GM23338 (cell line): ENCODE results near the gene DCAF6. TPM values are rescaled to one million over a fixed set of nuclear protein-coding genes. Genes with fewer than 3 reads are reported as not detected.

Source experiments
- ATAC-seq: fragments of 200-7000 bp; cut with Tn5 transposase; 3 replicates; pipeline ENCODE4 v1.9.1; 2020
- DNase-seq: peaks from one replicate; pipeline ENCODE4 v3.0.0-alpha.2; 2015; ENCODE audit warnings: low spot score
- H2AFZ ChIP-seq: fragments of 200-600 bp; sonication (generic); 2 replicates; pipeline ENCODE4 v1.8.0; 2016; ENCODE audit warnings: antibody characterized with exemption, mild to moderate bottlenecking, moderate library complexity
- H3F3A ChIP-seq: fragments of 200-600 bp; sonication (generic); replicated peaks from 2 replicates; pipeline ENCODE4 v1.8.0; 2017; ENCODE audit warnings: antibody characterized with exemption, mixed run types, low read depth
- H3K27ac ChIP-seq: fragments of 200-600 bp; sonication (generic); 2 replicates; pipeline ENCODE4 v1.6.1; 2016; ENCODE audit warnings: low read depth
- H3K27me3 ChIP-seq: fragments of 200-600 bp; sonication (generic); 2 replicates; pipeline ENCODE4 v1.8.0; 2016; ENCODE audit warnings: mild to moderate bottlenecking, mixed run types, moderate library complexity; ENCODE audit not compliant: insufficient read depth
- H3K36me3 ChIP-seq: fragments of 200-600 bp; sonication (generic); 2 replicates; pipeline ENCODE4 v1.8.0; 2016; ENCODE audit warnings: mild to moderate bottlenecking; ENCODE audit not compliant: insufficient read depth
- H3K4me1 ChIP-seq: fragments of 200-600 bp; sonication (generic); 2 replicates; pipeline ENCODE4 v1.8.0; 2016; ENCODE audit warnings: mild to moderate bottlenecking, moderate library complexity; ENCODE audit not compliant: insufficient read depth
- H3K4me2 ChIP-seq: fragments of 200-600 bp; sonication (generic); 2 replicates; pipeline ENCODE4 v1.7.1; 2017; ENCODE audit warnings: mixed run types
- H3K4me3 ChIP-seq: fragments of 200-600 bp; sonication (generic); 2 replicates; pipeline ENCODE4 v1.6.1; 2016; ENCODE audit warnings: mixed run types
- H3K79me2 ChIP-seq: fragments of 200-600 bp; sonication (generic); replicated peaks from 2 replicates; pipeline ENCODE4 v1.8.0; 2017; ENCODE audit warnings: mild to moderate bottlenecking; ENCODE audit not compliant: insufficient read depth
- H3K9me2 ChIP-seq: fragments of 200-600 bp; sonication (generic); 2 replicates; pipeline ENCODE4 v1.8.0; 2017; ENCODE audit not compliant: insufficient read depth
- H4K20me1 ChIP-seq: fragments of 200-600 bp; sonication (generic); replicated peaks from 2 replicates; pipeline ENCODE4 v1.8.0; 2017; ENCODE audit warnings: mild to moderate bottlenecking; ENCODE audit not compliant: insufficient read depth
- H3K27ac Mint-ChIP-seq: 2 replicates; pipeline ENCODE4 v1.8.0; 2020; ENCODE audit warnings: inconsistent platforms, mild to moderate bottlenecking, moderate library complexity, mixed read lengths
- H3K27me3 Mint-ChIP-seq: 3 replicates; pipeline ENCODE4 v1.8.0; 2022; ENCODE audit warnings: low read depth, mild to moderate bottlenecking, moderate library complexity, mixed read lengths, inconsistent platforms; ENCODE audit not compliant: insufficient read depth, poor library complexity
- H3K36me3 Mint-ChIP-seq: 3 replicates; pipeline ENCODE4 v1.8.0; 2021; ENCODE audit warnings: low read depth, mild to moderate bottlenecking, inconsistent platforms, moderate library complexity, mixed read lengths
- H3K4me1 Mint-ChIP-seq: 3 replicates; pipeline ENCODE4 v1.8.0; 2020; ENCODE audit warnings: mild to moderate bottlenecking, inconsistent platforms, mixed read lengths
- H3K4me3 Mint-ChIP-seq: 3 replicates; pipeline ENCODE4 v1.8.0; 2021; ENCODE audit warnings: moderate library complexity, mild to moderate bottlenecking, inconsistent platforms, mixed read lengths
- H3K9me3 Mint-ChIP-seq: 3 replicates; pipeline ENCODE4 v1.8.0; 2020; ENCODE audit warnings: moderate library complexity, mild to moderate bottlenecking, inconsistent platforms, mixed read lengths
- CREB1 ChIP-seq: fragments of 250-450 bp; sonication (Bioruptor Pico); IDR thresholded peaks from 2 replicates; pipeline ENCODE4 v1.5.0; 2020; ENCODE audit warnings: low read depth, mild to moderate bottlenecking, moderate library complexity
- CTCF ChIP-seq, 2 experiments: fragments of 200-600 bp in 1 of 2; sonication (generic) in 1 of 2; conservative IDR thresholded peaks; 2 replicates each; pipeline versions ENCODE4 v1.5.1 to v1.6.1; 2016 to 2017; ENCODE audit warnings: antibody characterized with exemption in 2 of 2, low read depth in 2 of 2, mild to moderate bottlenecking in 2 of 2, moderate library complexity in 1 of 2
- ETS1 ChIP-seq: IDR thresholded peaks from 2 replicates; pipeline ENCODE4 v1.6.1; 2016; ENCODE audit warnings: antibody characterized with exemption
- EZH2 ChIP-seq: fragments of 200-600 bp; sonication (generic); IDR thresholded peaks from one replicate; pipeline ENCODE4 v1.8.0; 2017; ENCODE audit warnings: antibody characterized with exemption, mild to moderate bottlenecking, low read depth; ENCODE audit not compliant: unreplicated experiment
- ZNF114 ChIP-seq: fragments of 250-450 bp; sonication (Bioruptor Pico); IDR thresholded peaks from 2 replicates; pipeline ENCODE4 v1.5.0; 2020; ENCODE audit warnings: mild to moderate bottlenecking, moderate library complexity
- ZNF331 ChIP-seq: fragments of 250-450 bp; sonication (Bioruptor Pico); IDR thresholded peaks from 2 replicates; pipeline ENCODE4 v1.5.0; 2020; ENCODE audit warnings: low read depth, mild to moderate bottlenecking, moderate library complexity
- ZNF462 ChIP-seq: fragments of 250-450 bp; sonication (Bioruptor Pico); IDR thresholded peaks from 2 replicates; pipeline ENCODE4 v1.5.0; 2020; ENCODE audit warnings: mild to moderate bottlenecking, moderate library complexity
- polyA plus RNA-seq: library from polyadenylated mRNA; unstranded; fragments of >200 nt; fragmentation: Nextera tagmentation; extraction: Ambion mirVana; gene quantifications from 2 replicates; pipeline ENCODE4 v1.2.1, GENCODE V29; 2016
- total RNA-seq: library from RNA; depleted of rRNA; stranded (reverse); fragments of >200 nt; shearing (Covaris generic); gene quantifications from 2 replicates; pipeline ENCODE4 v1.2.3, GENCODE V29; 2014

DCAF6 gene
- total and polyA plus RNA-seq, 2 experiments from 2014 or later, result 18.6 to 27.3 TPM

- DNase-seq (peak; percentile 60), ATAC-seq (peak; percentile 65)
- H3K4me2 ChIP-seq, result no peak overlapping the region
- no peak overlapping the region for H2AFZ ChIP-seq
- no peak overlapping the region for H3K4me3 Mint-ChIP-seq
- H3K9me3 Mint-ChIP-seq, result no peaks in the 10 kb centered on the region
- H3K4me1 Mint-ChIP-seq, result peaks cover 12% of the 10 kb centered on the region
- peak overlapping the region; percentile 19; the same call in 1 of the 2 replicates for H3K27ac ChIP-seq
- H3K27me3 ChIP-seq, result no peaks in the 10 kb centered on the region
- H3K36me3 Mint-ChIP-seq, result peaks cover 6% of the 10 kb centered on the region; the same call in 2 of the 3 replicates
- H3K4me1 ChIP-seq, result no peaks in the 10 kb centered on the region
- no peaks in the 10 kb centered on the region for H3K36me3 ChIP-seq
- H3K79me2 ChIP-seq, result no peaks in the 10 kb centered on the region
- no peaks in the 10 kb centered on the region for H3K9me2 ChIP-seq
- no peak overlapping the region for H3K27ac Mint-ChIP-seq
- H4K20me1 ChIP-seq, result no peaks in the 10 kb centered on the region
- H3K27me3 Mint-ChIP-seq, result peaks cover 4% of the 10 kb centered on the region
- no peak for TF ChIP-seq ETS1
- TF ChIP-seq CTCF (conservative IDR thresholded peaks at IDR 0.05; ENCODE audit: low read depth in 2 of 2), result peak; percentile 33 to 77; a peak in 3 of 4 replicates
- no peaks in the 10 kb centered on the region for H3F3A ChIP-seq
- H3K4me3 ChIP-seq, result no peak overlapping the region
These were observed 156.3 kb downstream of the DCAF6 start for GRCh38 chr1:168092566-168093355.

GRCh38 chr1:168093616-168094015 lies 157.1 kb downstream of the DCAF6 start:
- Histone ChIP-seq H4K20me1 (no peaks in the 10 kb centered on the region), H3K4me1 (no peaks in the 10 kb centered on the region), H3K27ac (no peak overlapping the region), H3F3A (no peaks in the 10 kb centered on the region), H2AFZ (no peak overlapping the region), H3K79me2 (no peaks in the 10 kb centered on the region), H3K27me3 (no peaks in the 10 kb centered on the region), H3K4me2 (no peak overlapping the region), H3K4me3 (no peak overlapping the region), H3K36me3 (no peaks in the 10 kb centered on the region), H3K9me2 (no peaks in the 10 kb centered on the region)
- Mint-ChIP-seq H3K27me3 (peaks cover 4% of the 10 kb centered on the region), H3K9me3 (no peaks in the 10 kb centered on the region), H3K4me1 (peaks cover 12% of the 10 kb centered on the region), H3K36me3 (peaks cover 8% of the 10 kb centered on the region), H3K4me3 (no peak overlapping the region), H3K27ac (no peak overlapping the region)
- no peak for ATAC-seq
- DNase-seq, result no peak
- no peak for TF ChIP-seq CREB1
- no peak for TF ChIP-seq ZNF462
- TF ChIP-seq ETS1, result no peak
- TF ChIP-seq ZNF114 (CRISPR knock-in tag), result no peak
- no peak for TF ChIP-seq ZNF331 (CRISPR knock-in tag)
- no peak for TF ChIP-seq EZH2
- TF ChIP-seq CTCF (conservative IDR thresholded peaks at IDR 0.05; ENCODE audit: low read depth in 2 of 2), result no peak
